Hypothalamus (tissue), 51 donors: Measurements from ENCODE around the gene ENOX1.

ENCODE experiments used
- DNase-seq, 51 donors: peaks; one replicate each; lab custom pipeline; 2025; lab: John Stamatoyannopoulos, UW

Gene ENOX1

GRCh38 chr13:43333176-43333575, 453.6 kb downstream of the ENOX1 start:
- DNase-seq: no peak

GRCh38 chr13:43331672-43332071, 455.1 kb downstream of the ENOX1 start:
- DNase-seq: peak in 36 of 51 donors; percentile 4 to 82 (median 41)

GRCh38 chr13:43329702-43330101, 457.1 kb downstream of the ENOX1 start:
- no peak for DNase-seq

GRCh38 chr13:43328907-43329306, 457.9 kb downstream of the ENOX1 start:
- DNase-seq: no peak

GRCh38 chr13:43326100-43326499, 460.7 kb downstream of the ENOX1 start:
- DNase-seq: peak in 24 of 51 donors; percentile 11 to 87 (median 27)

GRCh38 chr13:43325636-43326035, 461.1 kb downstream of the ENOX1 start:
- DNase-seq: peak in 1 of 51 donors; percentile 34

GRCh38 chr13:43324129-43324528, 462.6 kb downstream of the ENOX1 start:
- DNase-seq: no peak

GRCh38 chr13:43319617-43320444, 466.9 kb downstream of the ENOX1 start:
- no peak for DNase-seq

- peak in 27 of 51 donors; percentile 4 to 68 (median 32) for DNase-seq
Observed at GRCh38 chr13:43316946-43317353, 469.8 kb downstream of the ENOX1 start.

- DNase-seq: no peak
Observed at GRCh38 chr13:43316281-43316680, 470.5 kb downstream of the ENOX1 start.

GRCh38 chr13:43315522-43315921, 471.2 kb downstream of the ENOX1 start:
- DNase-seq: no peak

- DNase-seq: no peak
Observed at GRCh38 chr13:43309311-43309710, 477.5 kb downstream of the ENOX1 start.

- DNase-seq: peak in 28 of 51 donors; percentile 11 to 63 (median 33)
Observed at GRCh38 chr13:43307921-43308433, 478.8 kb downstream of the ENOX1 start.

GRCh38 chr13:43307221-43307920, 479.4 kb downstream of the ENOX1 start:
- no peak for DNase-seq

- DNase-seq: no peak
Observed at GRCh38 chr13:43306372-43306771, 480.4 kb downstream of the ENOX1 start.

GRCh38 chr13:43305416-43305815, 481.4 kb downstream of the ENOX1 start:
- DNase-seq: no peak

- peak in 3 of 51 donors; percentile 7 to 32 (median 28) for DNase-seq
Observed at GRCh38 chr13:43304945-43305344, 481.8 kb downstream of the ENOX1 start.

- no peak for DNase-seq
Observed at GRCh38 chr13:43304449-43304848, 482.3 kb downstream of the ENOX1 start.

- peak in 37 of 51 donors; percentile 11 to 79 (median 42) for DNase-seq
Observed at GRCh38 chr13:43303033-43303729, 483.6 kb downstream of the ENOX1 start.

GRCh38 chr13:43301346-43301969, 485.3 kb downstream of the ENOX1 start:
- DNase-seq: no peak
